Uterus (tissue), 4 donors: ENCODE results near the gene SGMS1. TPM values are rescaled to one million over a fixed set of nuclear protein-coding genes. Genes with fewer than 3 reads are reported as not detected.

Source experiments
- DNase-seq, 2 donors: peaks; one replicate each; pipeline ENCODE4 v3.0.0-alpha.2; 2019 to 2020
- H3K27ac ChIP-seq, 2 donors: fragments of 200-600 bp; sonication (generic); 1 replicate in 1 of 2; 2 replicates in 1 of 2; pipeline ENCODE4 v1.5.1; 2016 to 2018
- H3K27me3 ChIP-seq, 2 donors: fragments of 200-600 bp; sonication (generic); one replicate each; pipeline ENCODE4 v1.5.1; 2018 to 2019; ENCODE audit warnings: control low read depth in 1 of 2
- H3K36me3 ChIP-seq, 2 donors: fragments of 200-600 bp; sonication (generic); one replicate each; pipeline ENCODE4 v1.5.1; 2019; ENCODE audit warnings: control low read depth in 1 of 2
- H3K4me1 ChIP-seq, 2 donors: fragments of 200-600 bp; sonication (generic); one replicate each; pipeline ENCODE4 v1.5.1; 2018 to 2019; ENCODE audit warnings: control low read depth in 1 of 2
- H3K4me3 ChIP-seq, 2 donors: fragments of 200-600 bp; sonication (generic); 1 replicate in 1 of 2; 2 replicates in 1 of 2; pipeline ENCODE4 v1.5.1; 2018 to 2019; ENCODE audit warnings: mild to moderate bottlenecking in 1 of 2
- H3K9me3 ChIP-seq, 2 donors: fragments of 200-600 bp; sonication (generic); one replicate each; pipeline ENCODE4 v1.5.1; 2019; ENCODE audit warnings: control low read depth in 1 of 2
- CTCF ChIP-seq, 4 experiments: fragments of 200-600 bp in 2 of 4; fragments of 450-650 bp in 2 of 4; sonication (generic) in 2 of 4; IDR thresholded peaks; one replicate each; pipeline ENCODE4 v1.5.1; 2016 to 2019; ENCODE audit warnings: antibody characterized with exemption in 4 of 4, mild to moderate bottlenecking in 2 of 4, moderate library complexity in 1 of 4
- POLR2A ChIP-seq, 2 donors: fragments of 450-650 bp; IDR thresholded peaks; one replicate each; pipeline ENCODE4 v1.6.1; 2016; ENCODE audit warnings: antibody characterized with exemption in 2 of 2, mild to moderate bottlenecking in 1 of 2, moderate library complexity in 1 of 2
- intact Hi-C: fragments of 100-400 bp; cut with DNase I; formaldehyde crosslinking; loops from one replicate; pipeline ENCODE4 v1.15.1; 2023; ENCODE audit warnings: low total_unique reads
- total RNA-seq, 4 donors: library from RNA; depleted of rRNA in 3 of 4; stranded (reverse); fragments of >200 nt in 3 of 4; gene quantifications; one replicate each; pipeline versions ENCODE4 v1.1.0 to v1.2.4, GENCODE V29; 2014 to 2023
- donor health status: DM: yes; HTN: yes; CAD: no.

Gene SGMS1
- total RNA-seq, 4 donors from 2014 or later: 38.0 to 102 (median 57.7) TPM

GRCh38 chr10:50334273-50334672, 289.5 kb downstream of the SGMS1 start:
- H3K27ac ChIP-seq: no peak overlapping the region
- intact Hi-C loops: no loop called here
- TF ChIP-seq CTCF (IDR thresholded peaks at IDR 0.05) (no peak), POLR2A (IDR thresholded peaks at IDR 0.05) (no peak)
- DNase-seq: no peak
- H3K36me3 ChIP-seq: no peaks in the 10 kb centered on the region
- H3K4me3 ChIP-seq: no peak overlapping the region
- no peaks in the 10 kb centered on the region for H3K27me3 ChIP-seq
- H3K4me1 ChIP-seq: no peaks in the 10 kb centered on the region
- no peaks in the 10 kb centered on the region for H3K9me3 ChIP-seq

- intact Hi-C loops: no loop called here
- no peak for DNase-seq
- no peak for TF ChIP-seq POLR2A (IDR thresholded peaks at IDR 0.05)
- TF ChIP-seq CTCF (IDR thresholded peaks at IDR 0.05): no peak
- Histone ChIP-seq H3K36me3 (no peaks in the 10 kb centered on the region), H3K4me3 (no peak overlapping the region), H3K9me3 (no peaks in the 10 kb centered on the region), H3K27me3 (no peaks in the 10 kb centered on the region), H3K27ac (no peak overlapping the region), H3K4me1 (no peaks in the 10 kb centered on the region)
Observed at GRCh38 chr10:50333872-50334271, 289.9 kb downstream of the SGMS1 start.

DNA sequence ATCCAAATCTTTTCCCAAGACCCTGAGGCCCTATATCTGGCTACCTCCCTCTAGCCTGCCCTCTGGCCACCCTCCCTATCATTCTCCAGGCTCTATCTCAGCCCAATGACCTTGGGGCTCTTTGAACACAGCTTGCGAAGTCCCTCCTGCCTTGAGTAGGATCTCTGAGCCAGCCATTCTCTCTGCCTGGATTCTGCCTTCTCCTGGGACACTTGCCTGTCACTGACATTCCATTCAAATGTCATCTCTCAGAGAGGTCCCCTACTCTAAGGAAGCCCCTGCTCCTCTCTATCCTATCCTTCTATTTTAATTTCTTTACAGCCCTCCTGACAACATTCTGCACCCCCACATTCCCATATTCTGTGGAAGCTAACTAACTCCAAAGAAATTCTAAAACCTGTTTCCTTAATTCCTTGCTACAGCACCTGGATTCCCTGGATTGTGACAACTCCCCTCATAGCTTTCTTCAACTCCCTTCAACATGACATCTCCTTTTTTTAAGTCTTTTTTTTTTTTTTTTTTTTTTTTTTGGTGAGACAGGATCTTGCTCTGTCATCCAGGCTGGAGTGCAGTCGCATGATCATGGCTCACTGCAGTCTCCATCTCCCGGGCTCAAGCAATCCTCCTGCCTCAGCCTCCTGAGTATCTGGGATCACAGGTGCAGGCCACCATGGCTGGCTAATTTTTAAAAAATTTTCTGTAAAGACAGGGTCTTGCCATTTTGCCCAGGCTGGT, 291.5 kb downstream of the SGMS1 start:
- no peak for DNase-seq
- H3K9me3 ChIP-seq: no peaks in the 10 kb centered on the region
- intact Hi-C loops: no loop called here

GRCh38 chr10:50331486-50331885, 292.3 kb downstream of the SGMS1 start:
- intact Hi-C loops: no loop called here
- Histone ChIP-seq H3K4me3 (no peak overlapping the region), H3K4me1 (peaks cover 0 to under 1% of the 10 kb centered on the region in 2 donors), H3K27ac (no peak overlapping the region), H3K9me3 (no peaks in the 10 kb centered on the region), H3K36me3 (no peaks in the 10 kb centered on the region), H3K27me3 (no peaks in the 10 kb centered on the region)
- TF ChIP-seq POLR2A (IDR thresholded peaks at IDR 0.05) (no peak), CTCF (IDR thresholded peaks at IDR 0.05) (no peak)
- DNase-seq: no peak

More for the DNA sequence above, 291.5 kb downstream of the SGMS1 start:
- H3K27ac ChIP-seq: no peak overlapping the region
- TF ChIP-seq POLR2A (IDR thresholded peaks at IDR 0.05): no peak
- TF ChIP-seq CTCF (IDR thresholded peaks at IDR 0.05): no peak
- H3K27me3 ChIP-seq: no peaks in the 10 kb centered on the region
- no peaks in the 10 kb centered on the region for H3K4me1 ChIP-seq
- H3K36me3 ChIP-seq: no peaks in the 10 kb centered on the region
- H3K4me3 ChIP-seq: no peak overlapping the region

DNA sequence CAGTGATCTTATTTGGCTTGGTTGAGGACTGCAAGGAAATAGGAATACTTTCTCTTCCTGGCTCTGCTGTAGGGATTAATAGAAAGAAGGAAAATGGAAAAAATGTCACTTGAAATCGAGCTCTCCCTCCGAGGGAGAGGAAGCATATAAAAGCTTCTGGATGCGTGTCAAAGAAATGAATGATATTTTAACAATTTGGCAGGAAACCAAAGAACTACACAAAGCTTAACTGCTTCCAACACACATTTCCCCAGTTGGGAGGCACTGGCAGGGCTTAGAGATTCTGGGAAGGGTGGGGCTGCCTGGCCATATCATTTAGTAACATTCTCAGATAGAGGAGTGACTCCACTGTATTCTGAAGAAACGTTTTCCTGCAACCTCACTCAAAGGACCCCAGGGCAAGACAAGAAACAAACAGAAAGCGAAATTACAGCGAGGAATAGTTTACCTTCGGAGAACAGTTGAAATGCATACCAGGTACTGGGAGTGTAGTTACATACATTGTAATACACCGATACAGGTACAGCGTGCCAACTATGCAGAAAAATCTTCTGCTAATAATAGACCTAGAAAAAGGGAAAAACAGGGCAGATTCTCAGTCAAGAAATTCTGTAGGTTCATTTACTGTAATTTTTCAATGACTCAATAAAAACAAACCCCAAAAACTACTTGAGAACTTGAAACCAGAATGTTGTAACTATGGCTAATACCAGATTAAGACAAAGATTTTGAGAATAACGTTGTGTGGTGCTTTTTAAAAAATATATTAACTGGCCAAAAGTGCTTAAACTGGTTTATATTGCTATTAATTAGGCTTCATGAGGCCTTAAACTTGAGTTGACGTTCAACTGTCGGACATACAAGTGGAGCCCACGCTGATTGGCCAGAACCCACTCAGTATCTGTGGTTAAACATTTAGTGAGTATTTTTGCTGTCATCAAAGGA, 296.7 kb downstream of the SGMS1 start:
- peak overlapping the region; percentile 66 to 83 for H3K27ac ChIP-seq
- intact Hi-C loops: no loop called here
- H3K9me3 ChIP-seq: no peaks in the 10 kb centered on the region
- no peaks in the 10 kb centered on the region for H3K36me3 ChIP-seq
- H3K4me1 ChIP-seq: peaks cover 0 to 7% of the 10 kb centered on the region in 2 donors
- TF ChIP-seq CTCF (IDR thresholded peaks at IDR 0.05): no peak
- TF ChIP-seq POLR2A (IDR thresholded peaks at IDR 0.05): no peak
- no peak overlapping the region for H3K4me3 ChIP-seq
- peak in 1 of 2 donors; percentile 24 for DNase-seq
- H3K27me3 ChIP-seq: no peaks in the 10 kb centered on the region
